H1 (cell line): ENCODE measurements around the gene DPF3.

Experiments
- MAFK ChIP-seq: IDR thresholded peaks from 2 replicates; pipeline ENCODE4 v1.6.1; 2012; ENCODE audit warnings: low read depth, mild to moderate bottlenecking, improper control_type of control experiment, low read length
- TF ChIP-seq, protein P1 (sequence below), 3 experiments: IDR thresholded peaks; 1 replicate in 2 of 3; 2 replicates in 1 of 3; pipeline versions ENCODE4 v1.5.1 to v1.6.1; 2011; ENCODE audit warnings: low read length in 3 of 3, mild to moderate bottlenecking in 3 of 3, inconsistent platforms in 2 of 3, low read depth in 1 of 3, moderate library complexity in 1 of 3; ENCODE audit not compliant: insufficient read depth in 1 of 3; ENCODE audit errors: control extremely low read depth in 1 of 3

- TF ChIP-seq, protein P1, sequence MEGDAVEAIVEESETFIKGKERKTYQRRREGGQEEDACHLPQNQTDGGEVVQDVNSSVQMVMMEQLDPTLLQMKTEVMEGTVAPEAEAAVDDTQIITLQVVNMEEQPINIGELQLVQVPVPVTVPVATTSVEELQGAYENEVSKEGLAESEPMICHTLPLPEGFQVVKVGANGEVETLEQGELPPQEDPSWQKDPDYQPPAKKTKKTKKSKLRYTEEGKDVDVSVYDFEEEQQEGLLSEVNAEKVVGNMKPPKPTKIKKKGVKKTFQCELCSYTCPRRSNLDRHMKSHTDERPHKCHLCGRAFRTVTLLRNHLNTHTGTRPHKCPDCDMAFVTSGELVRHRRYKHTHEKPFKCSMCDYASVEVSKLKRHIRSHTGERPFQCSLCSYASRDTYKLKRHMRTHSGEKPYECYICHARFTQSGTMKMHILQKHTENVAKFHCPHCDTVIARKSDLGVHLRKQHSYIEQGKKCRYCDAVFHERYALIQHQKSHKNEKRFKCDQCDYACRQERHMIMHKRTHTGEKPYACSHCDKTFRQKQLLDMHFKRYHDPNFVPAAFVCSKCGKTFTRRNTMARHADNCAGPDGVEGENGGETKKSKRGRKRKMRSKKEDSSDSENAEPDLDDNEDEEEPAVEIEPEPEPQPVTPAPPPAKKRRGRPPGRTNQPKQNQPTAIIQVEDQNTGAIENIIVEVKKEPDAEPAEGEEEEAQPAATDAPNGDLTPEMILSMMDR (IDR thresholded peaks at IDR 0.05; ENCODE audit: control extremely low read depth in 1 of 3, insufficient read depth in 1 of 3, low read depth in 1 of 3, low read length in 3 of 3), result peak in 1 of 3 experiments; percentile 12; a peak in 1 of 4 replicates
- TF ChIP-seq MAFK, result no peak
Observed at GRCh38 chr14:72644758-72645489, 249.0 kb downstream of the DPF3 start.
